DMS53 (cell line): ENCODE results near the gene GLB1L3.
"Not testable (repeated sequence)": the region's sequence is repeated elsewhere in the genome, so short reads cannot be mapped to it uniquely, and the experiment has no call there.

Source experiments
- DNase-seq: peaks from one replicate; lab custom pipeline; 2025; lab: John Stamatoyannopoulos, UW

GLB1L3 gene

GRCh38 chr11:134276396-134277182, 410 bp downstream of the GLB1L3 start:
- peak; percentile 77 for DNase-seq

GRCh38 chr11:134277183-134278001, 1.2 kb downstream of the GLB1L3 start:
- peak; percentile 34 for DNase-seq

GRCh38 chr11:134278356-134278755, 2.2 kb downstream of the GLB1L3 start:
- DNase-seq: no peak

GRCh38 chr11:134281635-134282034, 5.5 kb downstream of the GLB1L3 start:
- not testable (repeated sequence) for DNase-seq

- no peak for DNase-seq
These were observed 6.2 kb downstream of the GLB1L3 start for GRCh38 chr11:134282121-134283045.

- DNase-seq: no peak
These were observed 7.5 kb downstream of the GLB1L3 start for GRCh38 chr11:134283461-134284230.

- not testable (repeated sequence) for DNase-seq
These were observed 8.2 kb downstream of the GLB1L3 start for GRCh38 chr11:134284349-134284748.

GRCh38 chr11:134287561-134287960, 11.4 kb downstream of the GLB1L3 start:
- DNase-seq: no peak

- no peak for DNase-seq
These were observed 12.3 kb downstream of the GLB1L3 start for GRCh38 chr11:134288486-134288885.

- no peak for DNase-seq
These were observed 13.0 kb downstream of the GLB1L3 start for GRCh38 chr11:134289167-134289566.

GRCh38 chr11:134289789-134290188, 13.6 kb downstream of the GLB1L3 start:
- no peak for DNase-seq

GRCh38 chr11:134290646-134291045, 14.5 kb downstream of the GLB1L3 start:
- DNase-seq: no peak

GRCh38 chr11:134291196-134291595, 15.0 kb downstream of the GLB1L3 start:
- DNase-seq: no peak

GRCh38 chr11:134292661-134293060, 16.5 kb downstream of the GLB1L3 start:
- no peak for DNase-seq

GRCh38 chr11:134293119-134294113, 17.2 kb downstream of the GLB1L3 start:
- peak; percentile 27 for DNase-seq

- DNase-seq: no peak
These were observed 18.5 kb downstream of the GLB1L3 start for GRCh38 chr11:134294664-134295063.

GRCh38 chr11:134312223-134312622, 36.0 kb downstream of the GLB1L3 start:
- no peak for DNase-seq

- no peak for DNase-seq
These were observed 36.6 kb downstream of the GLB1L3 start for GRCh38 chr11:134312807-134313206.

- DNase-seq: no peak
These were observed 37.2 kb downstream of the GLB1L3 start for GRCh38 chr11:134313379-134313778.
